Spleen (tissue), 7 donors: ENCODE results near the gene CLMP.

Experiments used
- POLR2A ChIP-seq, 3 donors: fragments of 450-650 bp; IDR thresholded peaks; one replicate each; pipeline ENCODE4 v1.5.1; 2017; ENCODE audit warnings: antibody characterized with exemption in 3 of 3, mild to moderate bottlenecking in 1 of 3
- POLR2AphosphoS5 ChIP-seq, 3 donors: sonication (generic); formaldehyde crosslinking; IDR thresholded peaks; one replicate each; pipeline ENCODE4 v1.5.1; 2017; ENCODE audit warnings: antibody characterized with exemption in 3 of 3
- TF ChIP-seq, protein P1 (sequence below), 11 experiments: fragments of 200-600 bp in 7 of 11; fragments of 450-650 bp in 4 of 11; sonication (generic) in 4 of 11; IDR thresholded peaks in 8 of 11; conservative IDR thresholded peaks in 3 of 11; 1 replicate in 7 of 11; 2 replicates in 4 of 11; pipeline versions ENCODE4 v1.4.0 to v1.8.0; 2016 to 2021; ENCODE audit warnings: antibody characterized with exemption in 11 of 11, inconsistent platforms in 4 of 11, mild to moderate bottlenecking in 1 of 11
- donor health status: DM: no; HTN: no; CAD: no; lungs with moderate emphysema.
- donor health status: DM: no; HTN: no; CAD: no.
- donor health status: DM: no; HTN: no; CAD: no.

DNA sequence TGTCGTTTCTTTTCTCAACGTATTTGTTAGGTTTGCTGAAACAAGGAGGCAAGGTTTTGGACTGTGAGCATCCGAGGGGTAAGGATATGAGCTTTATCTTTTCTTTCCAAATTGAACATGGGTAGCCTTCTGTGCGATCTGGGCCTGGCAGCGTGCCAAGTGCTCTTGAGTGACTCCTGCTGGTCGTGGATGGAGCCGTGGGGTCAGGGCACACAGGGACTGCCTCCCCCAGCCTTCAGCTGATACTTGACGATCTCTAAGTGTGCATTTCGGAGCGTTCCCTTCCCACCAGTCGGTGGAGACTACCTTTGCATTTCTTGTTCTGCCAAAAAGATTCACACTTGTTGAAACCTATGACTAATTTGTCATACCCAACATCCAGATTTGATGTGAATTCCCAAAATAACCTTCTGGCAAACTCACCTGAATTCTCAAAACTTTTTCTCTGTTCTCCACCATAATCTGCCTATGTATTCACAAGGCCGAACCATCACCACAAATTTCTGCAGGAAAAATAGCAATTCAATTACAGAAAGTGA is 40.1 kb upstream of the CLMP start:
- TF ChIP-seq, protein P1, sequence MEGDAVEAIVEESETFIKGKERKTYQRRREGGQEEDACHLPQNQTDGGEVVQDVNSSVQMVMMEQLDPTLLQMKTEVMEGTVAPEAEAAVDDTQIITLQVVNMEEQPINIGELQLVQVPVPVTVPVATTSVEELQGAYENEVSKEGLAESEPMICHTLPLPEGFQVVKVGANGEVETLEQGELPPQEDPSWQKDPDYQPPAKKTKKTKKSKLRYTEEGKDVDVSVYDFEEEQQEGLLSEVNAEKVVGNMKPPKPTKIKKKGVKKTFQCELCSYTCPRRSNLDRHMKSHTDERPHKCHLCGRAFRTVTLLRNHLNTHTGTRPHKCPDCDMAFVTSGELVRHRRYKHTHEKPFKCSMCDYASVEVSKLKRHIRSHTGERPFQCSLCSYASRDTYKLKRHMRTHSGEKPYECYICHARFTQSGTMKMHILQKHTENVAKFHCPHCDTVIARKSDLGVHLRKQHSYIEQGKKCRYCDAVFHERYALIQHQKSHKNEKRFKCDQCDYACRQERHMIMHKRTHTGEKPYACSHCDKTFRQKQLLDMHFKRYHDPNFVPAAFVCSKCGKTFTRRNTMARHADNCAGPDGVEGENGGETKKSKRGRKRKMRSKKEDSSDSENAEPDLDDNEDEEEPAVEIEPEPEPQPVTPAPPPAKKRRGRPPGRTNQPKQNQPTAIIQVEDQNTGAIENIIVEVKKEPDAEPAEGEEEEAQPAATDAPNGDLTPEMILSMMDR (IDR thresholded peaks at IDR 0.05 in 8 of 11, conservative IDR thresholded peaks at IDR 0.05 in 3 of 11): peak in 8 of 11 experiments; percentile 31 to 56 (median 40)
- TF ChIP-seq POLR2A (IDR thresholded peaks at IDR 0.05): no peak
- peak; percentile 25 to 63 (median 45) for TF ChIP-seq POLR2AphosphoS5 (IDR thresholded peaks at IDR 0.05)
